ENCODE measurements around the gene LMO4.

LMO4 gene

DNA sequence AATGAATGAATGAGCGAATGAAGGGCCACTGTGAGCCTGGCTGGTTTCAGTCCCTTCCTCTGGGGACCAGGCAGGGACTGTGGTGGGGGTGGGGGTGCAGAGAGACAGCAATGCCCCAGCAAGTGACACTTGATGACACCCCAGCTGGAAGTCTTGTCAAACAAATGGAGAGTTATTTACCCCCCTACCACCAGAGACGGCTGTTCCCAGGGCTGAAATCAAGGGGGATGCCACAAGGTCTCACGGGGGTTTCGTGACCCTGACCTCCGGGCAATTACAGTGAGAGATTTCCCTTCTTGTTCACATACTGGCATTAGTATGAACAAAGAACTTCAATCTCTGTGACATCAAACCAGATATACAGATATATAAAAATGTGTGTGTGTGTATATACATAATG, 34.0 kb upstream of the LMO4 start:
- no peak for DNase-seq (ENCODE audit: extremely low read depth, low read depth)
- TF ChIP-seq, protein P1, sequence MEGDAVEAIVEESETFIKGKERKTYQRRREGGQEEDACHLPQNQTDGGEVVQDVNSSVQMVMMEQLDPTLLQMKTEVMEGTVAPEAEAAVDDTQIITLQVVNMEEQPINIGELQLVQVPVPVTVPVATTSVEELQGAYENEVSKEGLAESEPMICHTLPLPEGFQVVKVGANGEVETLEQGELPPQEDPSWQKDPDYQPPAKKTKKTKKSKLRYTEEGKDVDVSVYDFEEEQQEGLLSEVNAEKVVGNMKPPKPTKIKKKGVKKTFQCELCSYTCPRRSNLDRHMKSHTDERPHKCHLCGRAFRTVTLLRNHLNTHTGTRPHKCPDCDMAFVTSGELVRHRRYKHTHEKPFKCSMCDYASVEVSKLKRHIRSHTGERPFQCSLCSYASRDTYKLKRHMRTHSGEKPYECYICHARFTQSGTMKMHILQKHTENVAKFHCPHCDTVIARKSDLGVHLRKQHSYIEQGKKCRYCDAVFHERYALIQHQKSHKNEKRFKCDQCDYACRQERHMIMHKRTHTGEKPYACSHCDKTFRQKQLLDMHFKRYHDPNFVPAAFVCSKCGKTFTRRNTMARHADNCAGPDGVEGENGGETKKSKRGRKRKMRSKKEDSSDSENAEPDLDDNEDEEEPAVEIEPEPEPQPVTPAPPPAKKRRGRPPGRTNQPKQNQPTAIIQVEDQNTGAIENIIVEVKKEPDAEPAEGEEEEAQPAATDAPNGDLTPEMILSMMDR (IDR thresholded peaks at IDR 0.05; ENCODE audit: low read depth, low read length) = no peak

DNA sequence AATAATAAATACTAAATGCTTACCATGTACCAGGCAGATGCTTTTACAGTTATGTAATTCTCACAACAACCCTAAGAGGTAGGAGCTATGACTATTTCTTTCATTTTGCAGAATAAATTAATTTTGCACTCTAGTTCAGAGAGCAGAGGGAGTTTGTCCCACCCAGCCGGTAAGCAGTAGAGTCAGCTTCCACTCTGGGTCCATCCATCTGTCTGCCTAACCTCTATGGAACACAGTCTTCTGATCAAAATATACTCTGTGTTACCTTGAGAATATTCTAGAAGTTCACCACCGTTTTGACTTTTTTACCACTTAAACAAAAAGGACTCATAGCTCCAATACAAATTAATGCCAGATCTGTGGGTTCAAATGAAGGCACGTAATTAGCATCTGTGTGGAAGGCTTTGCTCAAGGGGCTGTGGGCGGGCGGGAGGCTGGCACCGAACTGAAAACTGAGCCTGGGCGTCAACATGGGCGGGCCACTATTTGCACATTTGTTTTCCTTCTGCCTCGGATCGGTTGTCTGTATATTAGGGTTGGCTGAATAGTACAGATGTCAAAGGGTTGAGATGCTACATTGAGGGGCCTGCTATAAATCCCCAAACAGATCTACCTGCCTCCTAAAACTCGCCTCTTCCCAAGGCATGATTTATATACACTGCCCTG, 33.1 kb upstream of the LMO4 start:
- DNase-seq (ENCODE audit: extremely low read depth, low read depth) = no peak

DNA sequence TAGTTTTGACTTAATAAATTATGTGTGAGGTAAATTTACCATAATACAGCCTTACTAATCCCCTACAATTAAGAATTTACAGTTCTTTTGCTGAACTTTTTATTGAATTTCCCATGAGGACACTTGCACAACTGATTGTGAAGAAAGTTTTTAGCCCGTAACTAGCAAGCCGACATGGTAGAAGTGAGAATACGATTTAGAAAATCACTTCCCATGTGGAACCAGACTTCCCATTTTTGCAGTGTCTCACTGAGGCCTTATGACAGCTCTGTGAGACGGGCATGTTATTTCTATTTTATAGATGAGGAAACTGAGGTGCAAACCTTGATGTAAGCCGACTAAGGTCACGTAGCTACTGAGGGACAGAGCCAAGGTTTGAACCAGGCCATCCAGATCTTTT, 32.5 kb upstream of the LMO4 start:
- TF ChIP-seq, protein P1 (IDR thresholded peaks at IDR 0.05; ENCODE audit: low read depth, low read length) = no peak
- no peak for DNase-seq (ENCODE audit: extremely low read depth, low read depth)

More for the DNA sequence above, 33.1 kb upstream of the LMO4 start:
- TF ChIP-seq, protein P1 (IDR thresholded peaks at IDR 0.05; ENCODE audit: low read depth, low read length) = no peak

DNA sequence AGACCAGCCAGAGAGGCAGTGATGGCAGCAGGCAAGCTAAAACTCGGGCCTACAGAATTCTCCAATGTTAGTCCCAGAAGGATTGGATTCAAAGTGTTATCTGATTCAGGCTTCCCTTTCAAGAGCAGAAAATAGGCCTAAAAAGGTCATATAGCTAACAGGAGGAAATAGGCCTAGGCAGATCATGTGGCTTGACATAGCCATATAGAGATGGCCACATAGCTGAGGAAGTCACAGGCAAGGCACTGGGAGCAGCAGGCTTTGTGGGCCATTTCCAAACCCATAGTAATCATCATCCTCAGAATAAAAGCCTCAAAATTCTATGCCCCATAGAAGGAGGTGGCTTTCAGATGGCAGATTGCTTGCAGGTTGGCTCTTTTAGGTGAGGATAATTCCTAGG, 29.0 kb upstream of the LMO4 start:
- no peak for DNase-seq (ENCODE audit: extremely low read depth, low read depth)
- TF ChIP-seq, protein P1 (IDR thresholded peaks at IDR 0.05; ENCODE audit: low read depth, low read length) = no peak

DNA sequence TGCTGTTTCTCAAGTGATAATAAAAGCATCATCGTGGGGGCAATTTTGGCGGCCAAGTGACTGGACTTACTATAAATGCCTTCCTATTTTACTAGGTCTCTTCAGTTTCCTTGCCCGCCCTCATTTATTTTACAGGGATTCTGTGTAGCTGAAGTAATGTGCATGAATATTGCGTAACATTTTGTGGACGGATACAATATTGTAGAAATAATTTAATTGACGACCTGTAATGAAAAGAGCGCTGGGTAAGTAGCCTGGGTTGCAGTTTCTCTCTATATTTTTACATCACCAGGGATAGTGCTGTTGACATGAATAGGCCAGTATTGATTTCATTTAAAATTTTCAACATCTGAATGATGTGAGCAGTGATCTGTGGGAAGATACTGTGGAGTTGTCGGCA, 28.1 kb upstream of the LMO4 start:
- TF ChIP-seq, protein P1 (IDR thresholded peaks at IDR 0.05; ENCODE audit: low read depth, low read length) = no peak
- DNase-seq (ENCODE audit: extremely low read depth, low read depth) = no peak

DNA sequence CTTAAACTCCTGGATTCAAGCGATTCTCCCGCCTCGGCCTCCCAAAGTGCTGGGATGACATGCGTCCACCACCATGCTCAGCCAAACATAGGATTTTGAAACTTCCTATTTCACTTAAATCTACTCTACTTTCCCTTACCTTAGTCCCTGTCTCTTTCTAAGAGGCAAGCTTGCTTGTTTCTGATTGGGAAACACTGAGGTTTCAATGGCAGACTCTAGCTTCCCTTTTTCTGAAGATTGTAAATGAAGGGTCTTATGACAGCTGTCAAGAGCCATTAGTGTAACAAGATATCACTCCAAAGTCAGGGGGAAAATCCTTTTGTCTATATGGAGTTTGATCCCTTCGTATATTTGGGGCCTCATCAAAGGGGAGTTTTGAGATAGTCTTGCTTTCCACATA, 23.5 kb upstream of the LMO4 start:
- no peak for DNase-seq (ENCODE audit: extremely low read depth, low read depth)
- TF ChIP-seq, protein P1 (IDR thresholded peaks at IDR 0.05; ENCODE audit: low read depth, low read length) = no peak

DNA sequence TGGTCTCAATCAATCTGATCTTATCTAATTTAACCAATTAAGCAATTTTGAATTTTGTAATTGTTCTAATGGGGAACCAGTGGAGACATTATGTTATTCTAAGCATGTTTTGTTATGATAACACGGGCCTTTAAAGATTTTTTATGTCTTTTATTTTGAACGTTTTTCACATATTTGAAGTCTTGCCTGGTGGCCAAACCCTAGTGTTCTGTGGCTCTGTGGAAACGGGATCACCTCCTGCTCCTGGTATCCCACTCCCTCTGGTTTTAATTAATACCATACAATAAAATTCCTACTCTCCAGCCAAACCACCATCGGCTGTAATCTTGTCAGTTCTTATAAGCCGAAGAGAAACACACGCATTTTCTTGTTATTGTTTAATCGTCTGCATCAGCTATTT, 22.9 kb upstream of the LMO4 start:
- no peak for DNase-seq (ENCODE audit: extremely low read depth, low read depth)
- TF ChIP-seq, protein P1 (IDR thresholded peaks at IDR 0.05; ENCODE audit: low read depth, low read length) = no peak

Measured in AG09319 (cell line).